ENCODE data around the gene XRCC1. TPM values are rescaled to one million over a fixed set of nuclear protein-coding genes. Genes with fewer than 3 reads are reported as not detected.

Gene XRCC1
- total RNA-seq, 1 experiment from 2014 or later = 37.4 TPM

DNA sequence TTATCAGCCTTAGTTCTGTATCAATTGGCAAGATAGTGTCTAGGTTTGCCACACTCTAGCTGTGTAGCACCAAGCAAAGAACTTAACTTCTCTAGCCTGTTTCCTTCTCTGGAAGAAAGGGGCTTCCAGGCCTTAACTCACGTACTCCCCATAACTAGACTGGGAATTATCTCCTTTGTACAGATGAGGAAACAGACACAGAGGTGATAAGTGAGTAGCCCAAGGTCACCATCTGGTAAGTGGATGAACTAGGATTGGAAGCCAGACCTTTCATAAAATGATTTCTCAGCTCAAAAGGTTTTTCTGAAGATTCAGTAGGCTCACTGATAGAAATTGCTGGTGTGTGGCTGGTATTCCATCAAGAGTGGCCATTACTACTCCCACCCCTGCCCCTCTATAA, 41.0 kb upstream of the XRCC1 start:
- ATAC-seq (no peak), DNase-seq (ENCODE audit: low read depth, low spot score) (no peak)
- POLR2A ChIA-PET = no interaction called here
- no peaks in the 10 kb centered on the region for H3K27me3 ChIP-seq (ENCODE audit: insufficient read depth, low read length)
- H3K27ac ChIP-seq (ENCODE audit: low read depth, low read length) = no peak overlapping the region
- no peaks in the 10 kb centered on the region for H3K9me2 ChIP-seq (ENCODE audit: insufficient read depth)
- TF ChIP-seq ZFX (IDR thresholded peaks at IDR 0.05) = no peak
- TF ChIP-seq CBX3 (IDR thresholded peaks at IDR 0.05; ENCODE audit: low read depth) = no peak
- no peak for TF ChIP-seq CTCF (IDR thresholded peaks at IDR 0.05 in 2 of 3, conservative IDR thresholded peaks at IDR 0.05 in 1 of 3; ENCODE audit: borderline replicate concordance in 1 of 3, insufficient read depth in 1 of 3, low read depth in 2 of 3, low read length in 2 of 3)
- TF ChIP-seq, protein P1, sequence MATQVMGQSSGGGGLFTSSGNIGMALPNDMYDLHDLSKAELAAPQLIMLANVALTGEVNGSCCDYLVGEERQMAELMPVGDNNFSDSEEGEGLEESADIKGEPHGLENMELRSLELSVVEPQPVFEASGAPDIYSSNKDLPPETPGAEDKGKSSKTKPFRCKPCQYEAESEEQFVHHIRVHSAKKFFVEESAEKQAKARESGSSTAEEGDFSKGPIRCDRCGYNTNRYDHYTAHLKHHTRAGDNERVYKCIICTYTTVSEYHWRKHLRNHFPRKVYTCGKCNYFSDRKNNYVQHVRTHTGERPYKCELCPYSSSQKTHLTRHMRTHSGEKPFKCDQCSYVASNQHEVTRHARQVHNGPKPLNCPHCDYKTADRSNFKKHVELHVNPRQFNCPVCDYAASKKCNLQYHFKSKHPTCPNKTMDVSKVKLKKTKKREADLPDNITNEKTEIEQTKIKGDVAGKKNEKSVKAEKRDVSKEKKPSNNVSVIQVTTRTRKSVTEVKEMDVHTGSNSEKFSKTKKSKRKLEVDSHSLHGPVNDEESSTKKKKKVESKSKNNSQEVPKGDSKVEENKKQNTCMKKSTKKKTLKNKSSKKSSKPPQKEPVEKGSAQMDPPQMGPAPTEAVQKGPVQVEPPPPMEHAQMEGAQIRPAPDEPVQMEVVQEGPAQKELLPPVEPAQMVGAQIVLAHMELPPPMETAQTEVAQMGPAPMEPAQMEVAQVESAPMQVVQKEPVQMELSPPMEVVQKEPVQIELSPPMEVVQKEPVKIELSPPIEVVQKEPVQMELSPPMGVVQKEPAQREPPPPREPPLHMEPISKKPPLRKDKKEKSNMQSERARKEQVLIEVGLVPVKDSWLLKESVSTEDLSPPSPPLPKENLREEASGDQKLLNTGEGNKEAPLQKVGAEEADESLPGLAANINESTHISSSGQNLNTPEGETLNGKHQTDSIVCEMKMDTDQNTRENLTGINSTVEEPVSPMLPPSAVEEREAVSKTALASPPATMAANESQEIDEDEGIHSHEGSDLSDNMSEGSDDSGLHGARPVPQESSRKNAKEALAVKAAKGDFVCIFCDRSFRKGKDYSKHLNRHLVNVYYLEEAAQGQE (IDR thresholded peaks at IDR 0.05; ENCODE audit: low read depth) = no peak
- no peak for TF ChIP-seq SRF (IDR thresholded peaks at IDR 0.05; ENCODE audit: low read depth)
- TF ChIP-seq JUND (IDR thresholded peaks at IDR 0.05) = no peak
- TF ChIP-seq CEBPB (IDR thresholded peaks at IDR 0.05; ENCODE audit: low read depth) = no peak
- no peak for TF ChIP-seq POLR2A (IDR thresholded peaks at IDR 0.05; ENCODE audit: borderline replicate concordance, extremely low read depth, insufficient read depth, insufficient read length)
- TF ChIP-seq ELF1 (IDR thresholded peaks at IDR 0.05; ENCODE audit: borderline replicate concordance, low read depth) = no peak
- TF ChIP-seq SIN3A (IDR thresholded peaks at IDR 0.05; ENCODE audit: low read depth) = no peak
- no peak for TF ChIP-seq EGR1 (IDR thresholded peaks at IDR 0.05; ENCODE audit: low read depth)
- TF ChIP-seq YY1 (IDR thresholded peaks at IDR 0.05; ENCODE audit: extremely low read depth, insufficient replicate concordance, low read depth, low read length) = no peak
- no peak for TF ChIP-seq MAX (IDR thresholded peaks at IDR 0.05)
- TF ChIP-seq, protein P2, sequence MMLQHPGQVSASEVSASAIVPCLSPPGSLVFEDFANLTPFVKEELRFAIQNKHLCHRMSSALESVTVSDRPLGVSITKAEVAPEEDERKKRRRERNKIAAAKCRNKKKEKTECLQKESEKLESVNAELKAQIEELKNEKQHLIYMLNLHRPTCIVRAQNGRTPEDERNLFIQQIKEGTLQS (IDR thresholded peaks at IDR 0.05) = no peak
- TF ChIP-seq, protein P3, sequence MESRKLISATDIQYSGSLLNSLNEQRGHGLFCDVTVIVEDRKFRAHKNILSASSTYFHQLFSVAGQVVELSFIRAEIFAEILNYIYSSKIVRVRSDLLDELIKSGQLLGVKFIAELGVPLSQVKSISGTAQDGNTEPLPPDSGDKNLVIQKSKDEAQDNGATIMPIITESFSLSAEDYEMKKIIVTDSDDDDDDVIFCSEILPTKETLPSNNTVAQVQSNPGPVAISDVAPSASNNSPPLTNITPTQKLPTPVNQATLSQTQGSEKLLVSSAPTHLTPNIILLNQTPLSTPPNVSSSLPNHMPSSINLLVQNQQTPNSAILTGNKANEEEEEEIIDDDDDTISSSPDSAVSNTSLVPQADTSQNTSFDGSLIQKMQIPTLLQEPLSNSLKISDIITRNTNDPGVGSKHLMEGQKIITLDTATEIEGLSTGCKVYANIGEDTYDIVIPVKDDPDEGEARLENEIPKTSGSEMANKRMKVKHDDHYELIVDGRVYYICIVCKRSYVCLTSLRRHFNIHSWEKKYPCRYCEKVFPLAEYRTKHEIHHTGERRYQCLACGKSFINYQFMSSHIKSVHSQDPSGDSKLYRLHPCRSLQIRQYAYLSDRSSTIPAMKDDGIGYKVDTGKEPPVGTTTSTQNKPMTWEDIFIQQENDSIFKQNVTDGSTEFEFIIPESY (IDR thresholded peaks at IDR 0.05; ENCODE audit: extremely low read depth, insufficient replicate concordance, low read length) = no peak
- TF ChIP-seq POLR2AphosphoS5 (IDR thresholded peaks at IDR 0.05; ENCODE audit: low read depth, low read length) = no peak
- TF ChIP-seq SP1 (IDR thresholded peaks at IDR 0.05; ENCODE audit: low read depth) = no peak
- CTCF ChIA-PET = no interaction called here
- BruUV-seq (replicated peaks) = no TSS peak
- H3K9ac ChIP-seq (ENCODE audit: low read length) = no peak overlapping the region
- H3K4me2 ChIP-seq (ENCODE audit: low read length) = no peak overlapping the region
- H3K4me3 ChIP-seq (replicated peaks in 1 of 2; ENCODE audit: low read depth in 1 of 2, low read length in 2 of 2) = no peak overlapping the region
- H3K4me1 ChIP-seq (ENCODE audit: control insufficient read depth in 1 of 2, insufficient read depth in 2 of 2, low read length in 2 of 2) = peaks cover 7 to 22% of the 10 kb centered on the region in 2 experiments; a peak in 3 of 4 replicates
- H2AFZ ChIP-seq (ENCODE audit: low read depth, low read length, poor library complexity, severe bottlenecking) = no peak overlapping the region
- H3K79me2 ChIP-seq (ENCODE audit: insufficient read depth, low read length) = peaks cover 27% of the 10 kb centered on the region
- peaks cover 6 to 7% of the 10 kb centered on the region in 2 experiments; a peak in 2 of 4 replicates for H3K36me3 ChIP-seq (ENCODE audit: control insufficient read depth in 1 of 2, insufficient read depth in 2 of 2, low read length in 2 of 2)
- intact Hi-C loops (cut with micrococcal nuclease) = no loop called here
- no peaks in the 10 kb centered on the region for H4K20me1 ChIP-seq (ENCODE audit: insufficient read depth)
- RAD21 ChIA-PET (ENCODE audit: low non-redundant PET in 1 of 2, low total read pairs in 2 of 2, uncharacterized antibody in 2 of 2, unreplicated experiment in 2 of 2) = no interaction called here
- H3K9me3 ChIP-seq (ENCODE audit: control insufficient read depth in 1 of 2, insufficient read depth in 1 of 2, low read depth in 1 of 2, low read length in 2 of 2) = no peaks in the 10 kb centered on the region

Measured in HCT116 (cell line).